OCI-LY3 (cell line): Measurements from ENCODE around the gene MTHFD2L.

Experiments used
- H2AFZ ChIP-seq: fragments of 200-600, 300-600 bp; shearing (Covaris generic); 2 replicates; pipeline ENCODE4 v1.6.0; 2014; ENCODE audit warnings: antibody characterized with exemption, low read depth, low read length
- H3K27ac ChIP-seq: fragments of 200-600, 300-600 bp; sonication (generic); 2 replicates; pipeline ENCODE4 v1.5.1; 2014; ENCODE audit warnings: mild to moderate bottlenecking, low read length, moderate library complexity, mixed read lengths
- H3K27me3 ChIP-seq: fragments of 200-600, 300-600 bp; sonication (generic); 2 replicates; pipeline ENCODE4 v1.6.1; 2014; ENCODE audit warnings: low read depth, low read length, mixed read lengths
- H3K36me3 ChIP-seq: fragments of 200-600, 300-600 bp; sonication (generic); replicated peaks from 2 replicates; pipeline ENCODE3; 2014; ENCODE audit warnings: low read depth, low read length, mixed read lengths
- H3K4me1 ChIP-seq: fragments of 300-600, 200-600 bp; sonication (generic); 2 replicates; pipeline ENCODE4 v1.6.1; 2014; ENCODE audit warnings: low read length, mixed read lengths
- H3K4me2 ChIP-seq: fragments of 200-600, 300-600 bp; sonication (generic); 2 replicates; pipeline ENCODE4 v1.6.1; 2014; ENCODE audit warnings: low read length, mixed read lengths
- H3K4me3 ChIP-seq: fragments of 300-600, 200-600 bp; sonication (generic); 2 replicates; pipeline ENCODE4 v1.5.1; 2014; ENCODE audit warnings: antibody characterized with exemption, mild to moderate bottlenecking, low read length, moderate library complexity
- H3K79me2 ChIP-seq: fragments of 300-600, 200-600 bp; shearing (Covaris generic); 2 replicates; pipeline ENCODE4 v1.6.1; 2014; ENCODE audit warnings: mild to moderate bottlenecking, low read length, mixed read lengths
- H3K9ac ChIP-seq: fragments of 300-600, 200-600 bp; shearing (Covaris generic); 2 replicates; pipeline ENCODE4 v1.6.0; 2014; ENCODE audit warnings: mild to moderate bottlenecking, low read length, moderate library complexity
- H3K9me3 ChIP-seq: fragments of 200-600, 300-600 bp; shearing (Covaris generic); 2 replicates; pipeline ENCODE4 v1.6.1; 2014; ENCODE audit warnings: low read length, mixed read lengths; ENCODE audit not compliant: insufficient read depth
- H4K20me1 ChIP-seq: fragments of 200-600, 300-600 bp; sonication (generic); 2 replicates; pipeline ENCODE4 v1.6.1; 2016; ENCODE audit warnings: low read length, mixed read lengths; ENCODE audit not compliant: insufficient read depth
- CTCF ChIP-seq: fragments of 200-600, 300-600 bp; sonication (generic); IDR thresholded peaks from 2 replicates; pipeline ENCODE4 v1.5.1; 2014; ENCODE audit warnings: antibody characterized with exemption, low read length, low read depth
- EZH2phosphoT487 ChIP-seq: fragments of 200-600 bp; shearing (Covaris generic); IDR thresholded peaks from 2 replicates; pipeline ENCODE4 v1.6.1; 2018; ENCODE audit warnings: antibody characterized with exemption, mixed run types, low read depth

Gene MTHFD2L

GRCh38 chr4:74260036-74260435 lies 102.1 kb downstream of the MTHFD2L start:
- Histone ChIP-seq H3K79me2 (no peaks in the 10 kb centered on the region), H3K36me3 (no peaks in the 10 kb centered on the region), H3K4me3 (no peak overlapping the region), H2AFZ (no peak overlapping the region), H3K4me2 (no peak overlapping the region), H4K20me1 (no peaks in the 10 kb centered on the region), H3K27ac (no peak overlapping the region), H3K9ac (no peak overlapping the region), H3K27me3 (no peaks in the 10 kb centered on the region), H3K4me1 (no peaks in the 10 kb centered on the region), H3K9me3 (no peaks in the 10 kb centered on the region)
- TF ChIP-seq EZH2phosphoT487 (no peak), CTCF (no peak)

- Histone ChIP-seq H3K9ac (no peak overlapping the region), H3K79me2 (no peaks in the 10 kb centered on the region), H3K9me3 (no peaks in the 10 kb centered on the region), H4K20me1 (no peaks in the 10 kb centered on the region), H2AFZ (no peak overlapping the region), H3K27me3 (no peaks in the 10 kb centered on the region), H3K4me2 (no peak overlapping the region), H3K4me1 (no peaks in the 10 kb centered on the region), H3K36me3 (no peaks in the 10 kb centered on the region), H3K27ac (no peak overlapping the region), H3K4me3 (no peak overlapping the region)
- TF ChIP-seq EZH2phosphoT487 (no peak), CTCF (no peak)
Measured at GRCh38 chr4:74262522-74262921, 104.6 kb downstream of the MTHFD2L start.

GRCh38 chr4:74263551-74263950 lies 105.6 kb downstream of the MTHFD2L start:
- Histone ChIP-seq H3K9ac (no peak overlapping the region), H3K4me1 (no peaks in the 10 kb centered on the region), H2AFZ (no peak overlapping the region), H3K27ac (no peak overlapping the region), H3K36me3 (no peaks in the 10 kb centered on the region), H3K9me3 (no peaks in the 10 kb centered on the region), H3K4me2 (no peak overlapping the region), H4K20me1 (no peaks in the 10 kb centered on the region), H3K27me3 (no peaks in the 10 kb centered on the region), H3K4me3 (no peak overlapping the region), H3K79me2 (no peaks in the 10 kb centered on the region)
- TF ChIP-seq EZH2phosphoT487 = no peak
- no peak for TF ChIP-seq CTCF

GRCh38 chr4:74266081-74266480 lies 108.2 kb downstream of the MTHFD2L start:
- H3K9ac ChIP-seq = no peak overlapping the region
- no peaks in the 10 kb centered on the region for H3K79me2 ChIP-seq
- H4K20me1 ChIP-seq = no peaks in the 10 kb centered on the region
- H3K9me3 ChIP-seq = no peaks in the 10 kb centered on the region
- no peak for TF ChIP-seq CTCF
- no peak for TF ChIP-seq EZH2phosphoT487
- H3K36me3 ChIP-seq = no peaks in the 10 kb centered on the region
- no peaks in the 10 kb centered on the region for H3K4me1 ChIP-seq
- no peak overlapping the region for H3K27ac ChIP-seq
- no peak overlapping the region for H2AFZ ChIP-seq
- no peaks in the 10 kb centered on the region for H3K27me3 ChIP-seq
- H3K4me2 ChIP-seq = no peak overlapping the region
- H3K4me3 ChIP-seq = no peak overlapping the region
